Activated CD8-positive, alpha-beta memory T cell treated with anti-CD3 and anti-CD28 coated beads, Interleukin-2, amount 50 U/mL, for 1 hour (primary cell): ENCODE results near the gene APBA2.

Source experiments
- DNase-seq: peaks from one replicate; pipeline ENCODE4 v3.0.0-alpha.2; 2020; ENCODE audit errors: extremely low read depth

APBA2 gene

GRCh38 chr15:28957606-28958498, 72.1 kb downstream of the APBA2 start:
- no peak for DNase-seq

- no peak for DNase-seq
Measured at GRCh38 chr15:28959326-28959725, 73.6 kb downstream of the APBA2 start.

- no peak for DNase-seq
Measured at GRCh38 chr15:28960979-28961378, 75.2 kb downstream of the APBA2 start.

GRCh38 chr15:28961391-28961790, 75.6 kb downstream of the APBA2 start:
- DNase-seq: no peak

- DNase-seq: no peak
Measured at GRCh38 chr15:28962851-28963710, 77.3 kb downstream of the APBA2 start.

GRCh38 chr15:28963711-28964081, 77.9 kb downstream of the APBA2 start:
- DNase-seq: no peak

DNA sequence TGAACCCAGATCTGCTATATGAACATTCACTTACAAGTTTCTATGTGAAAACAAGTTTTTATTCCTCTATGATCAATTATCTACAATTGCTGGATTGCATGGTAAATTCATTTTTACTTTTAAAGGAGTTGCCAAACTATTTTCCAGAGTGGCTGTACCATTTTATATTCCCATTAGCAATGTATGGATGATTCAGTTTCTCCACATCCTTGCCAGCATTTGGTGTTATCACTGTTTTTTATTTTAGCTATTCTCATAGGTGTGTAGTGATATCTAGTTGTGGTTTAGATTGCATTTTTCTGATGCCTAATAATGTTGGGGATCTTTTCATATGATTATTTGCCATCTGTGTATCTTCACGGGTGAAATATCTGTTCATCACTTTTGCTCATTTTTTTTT, 78.3 kb downstream of the APBA2 start:
- no peak for DNase-seq

DNA sequence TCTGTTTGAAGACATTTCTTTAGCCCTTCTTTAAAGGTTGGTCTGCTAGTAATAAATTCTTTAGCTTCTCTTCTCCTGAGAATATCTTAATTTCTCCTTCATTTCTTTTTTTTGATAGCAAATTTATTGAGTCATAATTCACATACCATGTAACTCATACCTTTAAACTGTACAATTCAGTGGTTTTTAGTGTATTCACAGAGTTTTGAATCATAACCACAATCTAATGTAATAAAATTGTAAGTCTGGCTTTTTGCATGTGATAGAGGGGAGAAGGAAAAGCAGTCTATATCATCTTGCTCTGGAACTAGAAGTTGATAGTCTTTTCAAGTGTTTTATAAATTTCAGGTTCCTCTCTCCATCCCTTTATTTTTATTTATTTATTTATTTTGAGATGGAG, 81.3 kb downstream of the APBA2 start:
- DNase-seq: no peak

DNA sequence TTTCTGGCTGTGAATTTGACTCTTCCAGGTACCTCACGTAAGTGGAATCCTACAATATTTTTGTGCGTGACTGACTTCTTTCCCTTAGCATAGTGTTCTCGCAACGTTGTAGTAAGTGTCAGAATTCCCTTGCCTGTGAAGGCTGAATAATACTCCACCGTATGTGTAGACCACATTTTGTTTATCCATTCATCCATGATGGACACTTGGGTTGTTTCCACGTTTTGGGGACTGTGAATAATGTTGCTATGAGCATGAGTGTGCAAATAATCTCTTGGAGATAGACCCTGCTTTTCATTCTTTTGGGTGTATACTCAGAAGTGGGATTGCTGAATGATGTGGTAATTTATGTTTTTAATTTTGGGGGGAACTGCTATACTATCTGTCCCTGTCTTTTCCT, 82.2 kb downstream of the APBA2 start:
- DNase-seq: no peak

DNA sequence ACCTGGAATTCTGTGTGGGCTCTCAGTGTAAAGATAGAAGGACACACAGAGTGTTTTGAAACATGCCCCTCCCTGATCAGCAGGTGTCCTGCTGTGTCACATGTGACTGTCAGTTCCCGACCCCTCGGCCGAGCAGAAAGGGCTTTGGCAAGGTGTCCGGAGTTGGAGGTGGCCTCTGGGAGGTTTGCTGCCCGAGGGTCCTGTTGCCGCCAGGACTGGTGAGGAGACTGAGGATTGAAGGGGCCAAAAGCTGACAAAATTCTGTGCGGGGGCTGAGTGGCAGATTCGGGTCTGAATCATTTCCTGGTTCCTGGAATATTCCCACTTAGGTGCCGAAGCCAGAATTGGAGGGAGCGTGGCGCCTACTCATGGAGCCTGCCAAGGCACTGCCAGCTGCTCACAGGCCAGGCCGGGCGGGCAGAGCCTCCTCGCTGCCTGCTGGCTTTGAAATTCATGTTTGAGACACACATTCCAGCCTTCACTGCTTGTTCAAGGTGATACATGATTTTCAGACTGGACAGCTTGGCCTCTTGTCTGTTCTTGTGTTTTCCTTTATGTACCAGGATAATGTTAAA, 83.8 kb downstream of the APBA2 start:
- DNase-seq: no peak

DNA sequence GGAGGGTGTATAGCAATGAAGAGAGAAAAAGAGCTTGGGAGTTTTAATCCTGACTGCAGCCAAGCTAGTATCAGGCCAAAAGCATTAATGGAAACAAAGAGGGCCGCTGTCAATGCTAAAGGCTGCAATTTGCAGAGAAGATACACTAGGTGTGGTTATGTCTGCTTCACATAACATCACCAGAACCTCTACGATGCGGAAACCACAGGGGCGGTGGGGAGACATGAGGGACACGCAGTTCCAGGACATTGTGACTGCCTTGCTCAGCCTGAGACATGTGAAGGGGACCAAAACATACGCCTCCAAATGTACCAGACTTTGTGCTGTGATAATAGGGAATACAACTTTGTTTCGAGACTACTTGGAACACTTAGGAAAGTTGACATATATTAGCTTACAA, 88.4 kb downstream of the APBA2 start:
- DNase-seq: peak; percentile 37

GRCh38 chr15:28975766-28976179, 90.0 kb downstream of the APBA2 start:
- peak; percentile 61 for DNase-seq

- DNase-seq: no peak
Measured at GRCh38 chr15:28977377-28978010, 91.7 kb downstream of the APBA2 start.

DNA sequence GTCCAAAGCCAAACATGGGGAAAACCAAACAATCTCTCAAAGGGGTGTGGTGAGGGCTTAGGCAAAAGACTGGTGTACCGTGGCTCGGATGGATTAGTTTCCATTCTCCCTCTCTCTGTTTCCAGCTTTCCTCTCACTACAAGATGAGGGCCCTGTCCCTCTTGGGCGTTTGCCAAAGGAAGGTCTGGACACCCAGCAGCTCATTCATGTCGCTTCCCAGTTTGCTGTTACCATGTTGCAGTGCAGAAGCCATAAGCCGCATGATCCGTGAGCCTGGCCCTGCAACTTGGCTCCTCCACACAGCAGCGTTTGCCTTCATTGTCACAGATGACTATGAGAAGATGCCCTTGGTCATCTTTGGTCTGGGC, 92.2 kb downstream of the APBA2 start:
- DNase-seq: no peak

- DNase-seq: no peak
Measured at GRCh38 chr15:28978661-28979060, 92.9 kb downstream of the APBA2 start.

DNA sequence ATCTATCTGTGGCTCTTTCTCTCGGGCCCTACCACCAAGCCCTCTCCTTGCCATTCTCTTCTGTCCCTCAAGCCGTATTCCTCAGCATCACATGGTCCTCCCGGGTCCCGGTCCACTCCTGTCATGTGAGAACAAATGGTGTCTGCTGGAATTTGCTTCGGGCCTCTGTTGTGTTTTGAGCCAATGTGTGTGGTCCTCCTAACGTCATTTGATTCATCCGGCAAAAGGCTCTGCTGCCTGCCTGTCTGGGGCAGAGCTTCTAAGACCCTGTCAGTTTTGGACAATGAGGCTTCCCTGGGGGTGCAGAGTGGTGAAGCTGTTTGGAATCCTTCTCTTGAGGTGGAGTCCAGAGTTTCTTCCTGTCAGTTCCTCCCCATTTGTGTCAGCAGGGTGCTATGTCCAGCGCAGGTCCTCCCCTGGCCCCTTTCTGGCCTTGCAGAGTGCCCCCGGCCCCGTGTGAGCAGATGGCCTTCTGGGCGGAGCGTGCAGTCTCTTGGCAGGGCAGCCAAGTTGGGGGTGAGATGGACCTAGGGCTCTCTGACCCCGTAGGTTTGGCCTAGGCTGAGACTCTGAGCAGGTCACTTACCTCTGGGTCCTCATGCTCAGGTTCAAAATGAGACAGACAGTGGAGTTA, 93.6 kb downstream of the APBA2 start:
- no peak for DNase-seq

DNA sequence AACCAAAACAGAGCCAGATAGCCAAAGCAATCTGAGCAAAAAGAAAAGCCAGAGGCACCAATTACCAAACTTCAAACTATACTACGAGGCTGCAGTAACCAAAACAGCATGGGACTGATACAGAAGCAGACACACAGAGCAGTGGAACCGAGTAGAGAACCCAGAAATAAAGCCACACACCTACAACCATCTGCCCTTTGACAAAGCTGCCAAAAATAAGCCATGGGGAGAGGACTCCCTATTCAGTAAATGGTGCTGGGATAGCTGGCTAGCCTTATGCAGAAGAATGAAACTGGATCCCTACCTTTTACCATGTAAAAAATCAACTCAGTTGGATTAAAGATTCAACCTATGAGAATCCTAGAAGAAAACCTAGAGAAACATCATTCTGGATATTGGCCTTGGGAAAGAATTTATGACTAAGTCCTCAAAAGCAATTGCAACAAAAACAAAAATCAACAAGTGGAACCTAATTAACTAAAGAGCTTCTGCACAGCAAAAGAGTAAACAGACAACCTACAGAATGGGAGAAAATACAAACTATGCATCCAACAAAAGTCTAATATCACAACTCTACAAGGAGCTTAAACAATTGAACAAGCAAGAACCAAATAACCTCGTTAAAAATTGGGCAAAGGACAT, 95.1 kb downstream of the APBA2 start:
- DNase-seq: no peak

- DNase-seq: no peak
Measured at GRCh38 chr15:28981351-28981720, 95.6 kb downstream of the APBA2 start.

DNA sequence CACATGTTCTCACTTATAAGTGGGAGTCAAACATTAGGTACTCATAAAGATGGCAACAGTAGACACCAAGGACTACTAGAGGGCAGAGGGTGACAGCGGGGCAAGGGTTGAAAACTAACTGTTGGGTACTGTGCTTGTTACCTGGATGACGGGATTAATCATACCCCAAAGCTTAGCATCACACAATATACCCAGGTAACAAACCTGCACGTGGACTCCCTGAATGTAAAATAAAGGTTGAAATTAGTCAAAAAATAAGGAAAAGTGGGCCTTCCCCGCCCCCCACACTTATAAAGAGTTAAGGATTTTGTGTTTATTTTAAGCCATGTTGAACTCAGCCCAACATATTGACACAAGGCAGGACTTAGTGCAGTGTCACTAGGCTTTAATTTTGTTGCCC, 96.1 kb downstream of the APBA2 start:
- no peak for DNase-seq

GRCh38 chr15:28982886-28983285, 97.1 kb downstream of the APBA2 start:
- no peak for DNase-seq
